Stimulated activated CD8-positive, alpha-beta memory T cell treated with anti-CD3 and anti-CD28 coated beads, Interleukin-4, amount 100 ng/mL, for 4 hours (primary cell): ENCODE results near the gene CLHC1.

Source experiments
- DNase-seq, 2 donors: peaks; one replicate each; pipeline ENCODE4 v3.0.0-alpha.2; 2020; ENCODE audit warnings: low read depth in 2 of 2, low spot score in 1 of 2

The CLHC1 gene

GRCh38 chr2:55169915-55170314 lies 62.2 kb downstream of the CLHC1 start:
- DNase-seq, result no peak

GRCh38 chr2:55169359-55169758 lies 62.7 kb downstream of the CLHC1 start:
- DNase-seq, result no peak

- no peak for DNase-seq
These were observed 63.6 kb downstream of the CLHC1 start for GRCh38 chr2:55168221-55169154.

- DNase-seq, result no peak
These were observed 66.5 kb downstream of the CLHC1 start for GRCh38 chr2:55165626-55166025.

GRCh38 chr2:55164534-55165480 lies 67.3 kb downstream of the CLHC1 start:
- no peak for DNase-seq

GRCh38 chr2:55163941-55164390 lies 68.1 kb downstream of the CLHC1 start:
- no peak for DNase-seq

GRCh38 chr2:55163274-55163721 lies 68.8 kb downstream of the CLHC1 start:
- no peak for DNase-seq

- DNase-seq, result no peak
These were observed 69.6 kb downstream of the CLHC1 start for GRCh38 chr2:55162284-55163006.

GRCh38 chr2:55161295-55162210 lies 70.5 kb downstream of the CLHC1 start:
- DNase-seq, result no peak

- no peak for DNase-seq
These were observed 71.7 kb downstream of the CLHC1 start for GRCh38 chr2:55160422-55160821.

- DNase-seq, result no peak
These were observed 72.3 kb downstream of the CLHC1 start for GRCh38 chr2:55159752-55160151.

GRCh38 chr2:55159037-55159651 lies 72.9 kb downstream of the CLHC1 start:
- DNase-seq, result no peak

GRCh38 chr2:55158111-55158814 lies 73.8 kb downstream of the CLHC1 start:
- DNase-seq, result no peak

- no peak for DNase-seq
These were observed 74.6 kb downstream of the CLHC1 start for GRCh38 chr2:55157474-55157884.

GRCh38 chr2:55156984-55157383 lies 75.1 kb downstream of the CLHC1 start:
- no peak for DNase-seq

- DNase-seq, result no peak
These were observed 75.8 kb downstream of the CLHC1 start for GRCh38 chr2:55156326-55156725.

- no peak for DNase-seq
These were observed 76.3 kb downstream of the CLHC1 start for GRCh38 chr2:55155764-55156281.

GRCh38 chr2:55155206-55155605 lies 76.9 kb downstream of the CLHC1 start:
- no peak for DNase-seq
